Tibial nerve (tissue), 4 donors: ENCODE results near the gene PCED1B. TPM values are rescaled to one million over a fixed set of nuclear protein-coding genes. Genes with fewer than 3 reads are reported as not detected.

Source experiments
- DNase-seq, 2 donors: peaks; one replicate each; pipeline ENCODE4 v3.0.0-alpha.2; 2019; ENCODE audit warnings: low spot score in 2 of 2
- H3K27ac ChIP-seq, 4 donors: fragments of 200-600 bp; sonication (generic) in 3 of 4; one replicate each; pipeline ENCODE4 v1.5.1; 2017 to 2019; ENCODE audit warnings: mild to moderate bottlenecking in 1 of 4
- H3K27me3 ChIP-seq, 2 donors: fragments of 200-600 bp; sonication (generic) in 1 of 2; one replicate each; pipeline versions ENCODE4 v1.5.1 to v1.6.0; 2017 to 2019
- H3K36me3 ChIP-seq, 3 donors: fragments of 200-600 bp; sonication (generic); one replicate each; pipeline ENCODE4 v1.5.1; 2018 to 2019
- H3K4me1 ChIP-seq, 4 donors: fragments of 200-600 bp; sonication (generic) in 3 of 4; one replicate each; pipeline ENCODE4 v1.5.1; 2017 to 2019
- H3K4me3 ChIP-seq, 4 donors: fragments of 200-600 bp; sonication (generic) in 3 of 4; one replicate each; pipeline ENCODE4 v1.5.1; 2017 to 2019; ENCODE audit warnings: mild to moderate bottlenecking in 1 of 4, moderate library complexity in 1 of 4
- H3K9me3 ChIP-seq, 4 donors: fragments of 200-600 bp; sonication (generic) in 3 of 4; one replicate each; pipeline ENCODE4 v1.5.1; 2017 to 2019
- EP300 ChIP-seq, 2 donors: sonication (generic); formaldehyde crosslinking; IDR thresholded peaks; one replicate each; pipeline ENCODE4 v1.6.1; 2017; ENCODE audit warnings: antibody characterized with exemption in 2 of 2, mild to moderate bottlenecking in 1 of 2
- POLR2A ChIP-seq, 2 donors: fragments of 450-650 bp; IDR thresholded peaks; one replicate each; pipeline ENCODE4 v1.6.1; 2017; ENCODE audit warnings: antibody characterized with exemption in 2 of 2, mild to moderate bottlenecking in 2 of 2, moderate library complexity in 2 of 2
- WGBS, 2 donors: methylation state at CpG; one replicate each; pipeline ENCODE4 v1.1.5; 2018; 5-methylcytosine and 5-hydroxymethylcytosine counted together
- total RNA-seq, 4 donors: library from RNA; depleted of rRNA; stranded (reverse); fragments of >200 nt; gene quantifications; one replicate each; pipeline ENCODE4 v1.1.0, GENCODE V29; 2016
- TF ChIP-seq, protein P1 (sequence below), 5 experiments: fragments of 200-600 bp in 3 of 5; fragments of 450-650 bp in 2 of 5; sonication (generic) in 3 of 5; IDR thresholded peaks; one replicate each; pipeline ENCODE4 v1.5.1; 2016 to 2019; ENCODE audit warnings: antibody characterized with exemption in 5 of 5, mild to moderate bottlenecking in 3 of 5, moderate library complexity in 2 of 5

PCED1B gene
- total RNA-seq, 4 donors from 2014 or later, result 0.90 to 2.9 (median 2.2) TPM; not detected in 1

DNA sequence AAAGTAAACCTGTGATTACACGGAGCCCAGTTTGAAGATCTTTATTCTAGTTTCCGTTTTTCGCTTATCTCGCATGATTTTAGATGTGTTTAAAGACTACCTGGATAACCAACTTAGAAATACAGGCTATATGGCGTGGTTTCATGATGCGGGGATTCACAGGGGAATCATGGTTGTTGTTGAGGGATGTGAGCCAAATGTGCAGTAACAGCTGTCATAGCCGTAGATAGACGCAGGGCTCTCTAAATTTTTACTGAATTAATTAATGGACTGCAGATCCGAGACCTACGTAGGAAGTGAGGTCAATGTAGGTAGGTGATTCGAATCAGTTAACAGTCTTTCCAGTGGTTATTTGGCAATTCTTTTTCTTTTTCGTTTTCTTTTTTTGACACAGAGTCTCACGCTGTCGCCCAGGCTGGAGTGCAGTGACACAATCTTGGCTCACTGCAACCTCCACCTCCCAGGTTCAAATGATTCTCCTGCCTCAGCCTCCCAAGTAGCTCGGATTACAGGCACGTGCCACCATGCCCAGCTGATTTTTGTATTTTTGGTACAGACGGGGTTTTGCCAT, 145.2 kb downstream of the PCED1B start:
- Histone ChIP-seq H3K4me3 (no peak overlapping the region), H3K27ac (no peak overlapping the region), H3K4me1 (peaks cover 0 to 10% (median 4%) of the 10 kb centered on the region in 4 donors), H3K36me3 (no peaks in the 10 kb centered on the region), H3K9me3 (no peaks in the 10 kb centered on the region), H3K27me3 (no peaks in the 10 kb centered on the region)
- 84 to 88% methylated on average over 17 of the region's 17 CpGs for WGBS, 2 donors
- no peak for DNase-seq
- TF ChIP-seq EP300 (IDR thresholded peaks at IDR 0.05) (no peak), POLR2A (IDR thresholded peaks at IDR 0.05) (no peak)
- TF ChIP-seq, protein P1, sequence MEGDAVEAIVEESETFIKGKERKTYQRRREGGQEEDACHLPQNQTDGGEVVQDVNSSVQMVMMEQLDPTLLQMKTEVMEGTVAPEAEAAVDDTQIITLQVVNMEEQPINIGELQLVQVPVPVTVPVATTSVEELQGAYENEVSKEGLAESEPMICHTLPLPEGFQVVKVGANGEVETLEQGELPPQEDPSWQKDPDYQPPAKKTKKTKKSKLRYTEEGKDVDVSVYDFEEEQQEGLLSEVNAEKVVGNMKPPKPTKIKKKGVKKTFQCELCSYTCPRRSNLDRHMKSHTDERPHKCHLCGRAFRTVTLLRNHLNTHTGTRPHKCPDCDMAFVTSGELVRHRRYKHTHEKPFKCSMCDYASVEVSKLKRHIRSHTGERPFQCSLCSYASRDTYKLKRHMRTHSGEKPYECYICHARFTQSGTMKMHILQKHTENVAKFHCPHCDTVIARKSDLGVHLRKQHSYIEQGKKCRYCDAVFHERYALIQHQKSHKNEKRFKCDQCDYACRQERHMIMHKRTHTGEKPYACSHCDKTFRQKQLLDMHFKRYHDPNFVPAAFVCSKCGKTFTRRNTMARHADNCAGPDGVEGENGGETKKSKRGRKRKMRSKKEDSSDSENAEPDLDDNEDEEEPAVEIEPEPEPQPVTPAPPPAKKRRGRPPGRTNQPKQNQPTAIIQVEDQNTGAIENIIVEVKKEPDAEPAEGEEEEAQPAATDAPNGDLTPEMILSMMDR (IDR thresholded peaks at IDR 0.05), result no peak

DNA sequence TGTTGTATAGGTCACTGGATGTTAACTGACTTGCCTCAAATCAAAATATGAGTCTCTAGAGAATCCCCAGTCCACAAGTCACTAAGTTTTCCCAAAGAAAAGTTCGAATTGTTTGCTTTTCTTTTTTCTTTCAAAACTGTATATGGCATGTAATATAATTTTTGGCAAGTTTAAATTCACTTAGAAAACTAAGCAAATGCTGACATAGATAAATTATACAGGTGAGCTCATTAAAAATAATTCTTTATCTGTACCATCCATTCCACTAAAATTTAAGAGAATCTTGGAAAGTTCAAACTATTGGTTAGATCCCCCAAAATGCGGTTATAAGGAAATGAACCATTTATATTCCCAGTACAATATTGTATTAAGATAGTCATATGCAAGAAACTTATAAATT, 145.9 kb downstream of the PCED1B start:
- no peak for DNase-seq
- 78 to 91% methylated on average over 2 of the region's 2 CpGs for WGBS, 2 donors
- no peaks in the 10 kb centered on the region for H3K9me3 ChIP-seq
- no peaks in the 10 kb centered on the region for H3K27me3 ChIP-seq
- H3K4me3 ChIP-seq, result no peak overlapping the region
- H3K27ac ChIP-seq, result no peak overlapping the region
- TF ChIP-seq, protein P1 (IDR thresholded peaks at IDR 0.05), result no peak
- TF ChIP-seq POLR2A (IDR thresholded peaks at IDR 0.05), result no peak
- TF ChIP-seq EP300 (IDR thresholded peaks at IDR 0.05), result no peak
- H3K4me1 ChIP-seq, result peaks cover 0 to 10% (median 4%) of the 10 kb centered on the region in 4 donors
- no peaks in the 10 kb centered on the region for H3K36me3 ChIP-seq

DNA sequence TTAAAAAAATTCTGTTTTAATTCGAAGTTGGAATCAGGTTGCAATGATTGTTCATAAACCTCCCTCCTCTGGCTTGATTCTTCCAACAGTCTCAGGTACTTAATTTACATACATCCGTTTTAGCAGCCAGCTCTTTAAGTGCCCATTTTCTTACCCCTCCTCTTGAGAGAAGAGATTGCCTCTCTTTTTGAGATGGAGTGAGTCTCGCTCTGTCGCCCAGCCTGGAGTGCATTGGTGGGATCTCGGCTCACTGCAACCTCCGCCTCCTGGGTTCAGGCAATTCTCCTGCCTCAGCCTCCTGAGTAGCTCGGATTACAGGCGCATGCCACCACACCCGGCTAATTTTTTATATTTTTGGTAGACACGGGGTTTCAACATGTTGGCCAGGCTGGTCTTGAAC, 146.8 kb downstream of the PCED1B start:
- Histone ChIP-seq H3K27ac (no peak overlapping the region), H3K36me3 (no peaks in the 10 kb centered on the region), H3K9me3 (no peaks in the 10 kb centered on the region), H3K27me3 (no peaks in the 10 kb centered on the region), H3K4me1 (peaks cover 0 to 10% (median 4%) of the 10 kb centered on the region in 4 donors), H3K4me3 (no peak overlapping the region)
- no peak for TF ChIP-seq POLR2A (IDR thresholded peaks at IDR 0.05)
- no peak for TF ChIP-seq EP300 (IDR thresholded peaks at IDR 0.05)
- TF ChIP-seq, protein P1 (IDR thresholded peaks at IDR 0.05), result no peak
- DNase-seq, result no peak
- 88% methylated on average over 10 of the region's 10 CpGs for WGBS, 2 donors

DNA sequence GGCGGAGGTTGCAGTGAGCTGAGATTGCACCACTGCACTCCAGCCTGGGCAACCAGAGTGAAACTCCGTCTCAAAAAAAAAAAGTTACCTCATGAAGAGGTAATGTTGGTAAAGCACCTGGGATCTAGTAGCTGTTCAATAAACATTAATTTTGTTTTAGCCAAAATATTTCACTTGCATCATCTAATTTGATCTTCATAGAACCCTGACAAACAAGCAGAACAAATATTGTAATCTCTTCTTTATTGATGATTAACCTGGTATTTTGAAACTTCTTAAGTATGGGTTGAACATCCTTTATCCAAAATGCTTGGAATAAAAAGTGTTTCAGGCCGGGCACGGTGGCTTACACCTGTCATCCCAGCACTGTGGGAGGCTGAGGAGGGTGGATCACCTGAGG, 149.4 kb downstream of the PCED1B start:
- TF ChIP-seq POLR2A (IDR thresholded peaks at IDR 0.05) (no peak), EP300 (IDR thresholded peaks at IDR 0.05) (no peak)
- TF ChIP-seq, protein P1 (IDR thresholded peaks at IDR 0.05), result no peak
- Histone ChIP-seq H3K27me3 (no peaks in the 10 kb centered on the region), H3K36me3 (no peaks in the 10 kb centered on the region), H3K27ac (no peak overlapping the region), H3K4me1 (peaks cover 0 to 5% (median 0%) of the 10 kb centered on the region in 4 donors), H3K4me3 (no peak overlapping the region), H3K9me3 (no peaks in the 10 kb centered on the region)
- DNase-seq, result no peak
- WGBS, 2 donors, result 95 to 97% methylated on average over 4 of the region's 4 CpGs

DNA sequence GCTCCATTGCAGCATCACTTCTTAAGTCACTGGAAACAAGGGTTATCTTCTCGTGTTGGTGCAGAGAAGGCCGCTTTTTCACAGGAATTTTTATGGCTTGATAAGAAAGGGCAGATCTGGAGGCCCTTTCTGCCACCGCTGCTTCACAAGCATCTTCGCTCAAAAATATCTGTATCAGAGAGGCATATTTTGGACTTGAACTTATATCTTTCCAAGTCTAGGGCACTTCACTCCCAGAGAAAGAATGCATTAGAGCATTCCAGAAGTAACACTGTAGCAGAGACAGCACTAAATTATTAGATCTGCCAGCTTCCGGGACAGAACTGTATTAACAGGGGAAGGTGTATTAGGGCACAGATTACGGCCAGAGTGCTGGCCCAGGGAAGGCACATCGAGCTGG, 152.0 kb downstream of the PCED1B start:
- no peaks in the 10 kb centered on the region for H3K9me3 ChIP-seq
- DNase-seq, result no peak
- H3K27me3 ChIP-seq, result no peaks in the 10 kb centered on the region
- H3K4me3 ChIP-seq, result no peak overlapping the region
- 59% methylated on average over 7 of the region's 7 CpGs for WGBS, 2 donors
- H3K27ac ChIP-seq, result no peak overlapping the region
- H3K36me3 ChIP-seq, result peaks cover 0 to 16% (median 0%) of the 10 kb centered on the region in 3 donors
- H3K4me1 ChIP-seq, result peaks cover 0 to 5% (median 0%) of the 10 kb centered on the region in 4 donors
- TF ChIP-seq, protein P1 (IDR thresholded peaks at IDR 0.05), result no peak
- TF ChIP-seq EP300 (IDR thresholded peaks at IDR 0.05), result no peak
- TF ChIP-seq POLR2A (IDR thresholded peaks at IDR 0.05), result no peak
